Astrocyte of the cerebellum (primary cell): ENCODE measurements around the gene MTUS2.

ENCODE experiments used
- DNase-seq: peaks from one replicate; pipeline ENCODE4 v3.0.0-alpha.2; 2011; ENCODE audit warnings: low read depth
- H3K4me3 ChIP-seq: 2 replicates; pipeline ENCODE4 v1.5.1; 2011; ENCODE audit warnings: mild to moderate bottlenecking, low read depth, low read length, moderate library complexity
- in situ Hi-C: cut with HindIII; loops from 2 replicates; pipeline ENCODE4 v1.10.0; 2017; ENCODE audit warnings: low sequenced_read_pairs
- TF ChIP-seq, protein P1 (sequence below): IDR thresholded peaks from 2 replicates; pipeline ENCODE4 v1.5.1; 2012; ENCODE audit warnings: low read length, low read depth, moderate library complexity, mild to moderate bottlenecking; ENCODE audit errors: missing control alignments

Gene MTUS2

DNA sequence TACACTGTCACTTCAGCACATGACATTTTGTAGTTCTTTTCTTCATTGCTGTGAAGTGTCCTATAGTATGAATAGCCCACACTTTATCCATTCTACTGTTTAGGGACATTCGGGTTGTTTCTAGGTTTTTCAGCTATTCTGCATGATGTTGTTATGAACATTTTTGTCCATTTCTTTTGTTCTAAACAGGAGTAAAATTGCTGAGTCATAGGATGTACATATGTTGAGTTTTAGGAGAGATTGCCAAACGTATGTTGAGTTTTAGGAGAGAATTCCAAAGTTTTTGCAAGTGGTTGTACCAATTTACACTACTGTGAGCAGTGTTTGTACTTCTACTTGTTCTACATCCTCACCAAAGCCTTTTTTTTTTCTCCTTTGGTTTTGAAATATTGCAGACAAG is 115.0 kb downstream of the MTUS2 start:
- TF ChIP-seq, protein P1, sequence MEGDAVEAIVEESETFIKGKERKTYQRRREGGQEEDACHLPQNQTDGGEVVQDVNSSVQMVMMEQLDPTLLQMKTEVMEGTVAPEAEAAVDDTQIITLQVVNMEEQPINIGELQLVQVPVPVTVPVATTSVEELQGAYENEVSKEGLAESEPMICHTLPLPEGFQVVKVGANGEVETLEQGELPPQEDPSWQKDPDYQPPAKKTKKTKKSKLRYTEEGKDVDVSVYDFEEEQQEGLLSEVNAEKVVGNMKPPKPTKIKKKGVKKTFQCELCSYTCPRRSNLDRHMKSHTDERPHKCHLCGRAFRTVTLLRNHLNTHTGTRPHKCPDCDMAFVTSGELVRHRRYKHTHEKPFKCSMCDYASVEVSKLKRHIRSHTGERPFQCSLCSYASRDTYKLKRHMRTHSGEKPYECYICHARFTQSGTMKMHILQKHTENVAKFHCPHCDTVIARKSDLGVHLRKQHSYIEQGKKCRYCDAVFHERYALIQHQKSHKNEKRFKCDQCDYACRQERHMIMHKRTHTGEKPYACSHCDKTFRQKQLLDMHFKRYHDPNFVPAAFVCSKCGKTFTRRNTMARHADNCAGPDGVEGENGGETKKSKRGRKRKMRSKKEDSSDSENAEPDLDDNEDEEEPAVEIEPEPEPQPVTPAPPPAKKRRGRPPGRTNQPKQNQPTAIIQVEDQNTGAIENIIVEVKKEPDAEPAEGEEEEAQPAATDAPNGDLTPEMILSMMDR = no peak
- DNase-seq = no peak
- no peak overlapping the region for H3K4me3 ChIP-seq
- in situ Hi-C loops = no loop called here

DNA sequence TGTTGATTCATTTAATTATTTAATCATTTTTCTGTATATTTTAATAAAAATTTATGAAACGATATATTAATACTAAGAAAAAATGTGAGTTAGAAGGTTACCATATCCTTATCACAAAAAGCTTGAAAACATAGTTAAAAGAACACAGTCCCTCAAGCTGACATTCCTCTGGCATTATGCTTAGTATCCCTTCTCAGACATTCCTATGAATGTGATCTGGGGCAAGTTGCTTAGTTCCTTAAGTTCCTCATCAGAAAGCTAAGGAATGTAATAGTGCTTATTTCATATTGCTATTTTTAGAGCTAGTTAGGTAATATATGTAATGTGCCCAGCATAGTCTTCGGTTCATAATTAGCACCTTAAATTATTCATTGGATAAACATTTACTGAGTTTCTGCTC is 122.8 kb downstream of the MTUS2 start:
- TF ChIP-seq, protein P1 = no peak
- in situ Hi-C loops = no loop called here
- no peak overlapping the region for H3K4me3 ChIP-seq
- DNase-seq = no peak

DNA sequence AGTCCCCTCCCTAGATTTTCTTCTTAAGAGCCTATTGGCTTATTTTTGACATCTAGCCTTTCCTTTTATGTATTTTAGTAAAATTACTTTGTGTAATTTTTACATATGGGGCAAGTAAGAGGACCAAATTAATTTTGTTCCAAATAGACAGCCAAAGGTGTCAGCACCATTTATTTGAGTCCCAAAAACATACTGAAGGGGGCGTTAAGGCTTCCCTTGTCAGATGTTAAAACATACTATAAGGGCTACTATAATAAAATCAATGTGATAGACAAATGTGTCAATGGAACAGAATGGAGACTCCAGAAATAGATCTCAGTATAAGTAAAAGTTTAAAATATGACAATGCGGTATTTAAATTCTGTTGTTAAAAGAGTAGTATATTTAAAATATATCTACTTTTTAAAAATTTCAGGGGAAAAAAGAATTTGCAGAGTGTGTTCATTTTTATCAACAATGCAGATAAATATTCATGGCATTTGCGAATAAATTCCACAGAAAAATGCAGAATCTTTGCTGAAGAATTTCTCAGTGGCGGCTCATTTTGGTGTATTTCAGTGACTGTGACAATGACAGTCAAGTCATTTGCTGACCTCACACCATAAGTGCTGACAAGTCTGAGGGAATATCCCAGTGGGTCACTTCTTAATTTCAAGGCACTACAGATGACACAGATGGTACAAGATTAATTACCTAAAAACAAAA is 133.7 kb downstream of the MTUS2 start:
- TF ChIP-seq, protein P1 = no peak
- no peak overlapping the region for H3K4me3 ChIP-seq
- in situ Hi-C loops = no loop called here
- DNase-seq = no peak

DNA sequence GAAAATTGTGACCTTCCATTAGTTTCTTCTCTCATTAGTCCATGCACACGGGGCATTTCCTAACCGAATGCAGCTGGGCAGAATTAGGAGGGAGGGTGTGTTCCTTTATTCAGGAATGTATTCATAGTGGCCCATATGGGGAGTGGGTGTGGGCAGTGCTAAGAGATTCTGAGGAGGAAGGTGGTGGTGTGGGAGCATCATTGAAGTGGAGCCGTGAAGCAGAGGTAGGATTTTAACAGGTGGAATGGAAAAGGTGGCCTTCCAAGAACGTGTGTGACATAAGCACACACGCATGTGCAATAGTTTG is 134.2 kb downstream of the MTUS2 start:
- DNase-seq = no peak
- H3K4me3 ChIP-seq = no peak overlapping the region
- TF ChIP-seq, protein P1 = no peak
- in situ Hi-C loops = no loop called here

DNA sequence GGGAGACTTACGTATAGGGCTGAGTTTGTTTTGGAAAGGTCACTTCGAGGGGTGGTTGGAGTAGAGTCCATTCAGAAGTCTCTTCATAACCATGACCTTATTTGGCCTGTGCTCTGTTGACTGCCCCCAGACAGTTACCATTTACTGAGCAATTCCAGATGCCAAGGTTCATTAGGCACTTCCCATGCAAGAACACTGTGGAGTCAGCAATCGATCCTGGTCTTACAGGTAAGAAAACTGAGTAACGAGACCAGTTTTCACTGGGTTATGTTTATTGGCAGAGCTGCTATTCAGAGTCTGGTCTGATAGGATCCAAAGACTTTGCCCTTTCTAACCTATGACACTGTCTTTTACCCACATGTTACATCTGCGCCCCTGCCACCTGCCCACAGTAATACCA is 134.7 kb downstream of the MTUS2 start:
- in situ Hi-C loops = no loop called here
- no peak for DNase-seq
- no peak overlapping the region for H3K4me3 ChIP-seq
- TF ChIP-seq, protein P1 = no peak

DNA sequence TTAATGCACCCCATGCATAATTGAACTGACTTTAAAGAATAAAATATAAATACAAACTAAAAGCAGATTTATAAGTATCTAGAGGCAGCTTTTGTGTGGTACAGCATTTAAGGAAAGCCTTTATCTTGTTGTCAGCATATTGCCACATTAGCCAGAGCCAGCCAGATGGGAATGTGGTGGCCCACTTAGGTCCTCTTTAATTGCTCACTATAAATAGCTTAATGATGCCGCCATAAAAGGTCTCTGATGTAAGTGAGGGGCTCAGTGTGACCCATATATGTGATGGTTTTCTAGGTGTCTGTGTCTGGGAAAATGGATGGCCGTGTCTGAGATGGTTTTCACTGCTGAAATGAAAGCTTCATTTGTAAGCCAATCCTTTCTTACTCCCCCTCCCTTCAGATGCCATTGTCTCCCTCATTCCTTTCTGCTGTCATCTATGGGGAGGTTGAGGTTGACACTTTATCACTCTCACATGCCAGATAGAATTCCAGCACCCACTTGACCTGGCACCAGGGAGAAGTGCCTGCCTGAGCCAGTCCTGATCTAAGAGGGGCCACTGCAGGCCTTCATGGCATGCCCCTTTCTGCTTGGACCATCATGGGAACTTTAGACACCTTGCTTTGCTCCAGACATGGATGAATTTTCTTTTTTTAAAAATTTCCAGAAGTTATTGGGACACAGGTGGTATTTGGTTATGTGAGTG is 135.3 kb downstream of the MTUS2 start:
- DNase-seq = no peak
- TF ChIP-seq, protein P1 = no peak
- no peak overlapping the region for H3K4me3 ChIP-seq
- in situ Hi-C loops = no loop called here
